H1 (cell line): ENCODE data around the gene KRT10. TPM values are rescaled to one million over a fixed set of nuclear protein-coding genes. Genes with fewer than 3 reads are reported as not detected.

Experiments used
- CTCF ChIA-PET: fragments of 300-600 bp; sonication (Branson Sonifier 250); formaldehyde crosslinking; loops from one replicate; lab custom pipeline; 2021; ENCODE audit not compliant: partially characterized antibody; lab: Charles Lee
- POLR2A ChIA-PET: fragments of 300-600 bp; sonication (Branson Sonifier 250); formaldehyde crosslinking; loops from one replicate; lab custom pipeline; 2021; ENCODE audit warnings: inconsistent platforms; ENCODE audit not compliant: partially characterized antibody; lab: Charles Lee
- DNase-seq, 2 experiments: peaks; one replicate each; pipeline versions ENCODE4 v3.0.0 to v3.0.0-alpha.2; 2010 to 2022; ENCODE audit warnings: low spot score in 2 of 2, low read depth in 1 of 2, mixed read lengths in 1 of 2
- FAIRE-seq: peaks from 2 replicates; lab custom pipeline; 2011; peaks lifted over from hg19 to GRCh38; lab: Jason Lieb, UNC
- H2AFZ ChIP-seq: 2 replicates; pipeline ENCODE4 v1.8.1; 2012; ENCODE audit warnings: low read length, inconsistent platforms
- H2AK5ac ChIP-seq: 2 replicates; pipeline ENCODE4 v1.6.1; 2013; ENCODE audit warnings: low read depth, low read length
- H2BK120ac ChIP-seq: replicated peaks from 2 replicates; pipeline ENCODE3; 2013; ENCODE audit warnings: low read depth, low read length, inconsistent platforms
- H2BK12ac ChIP-seq: 2 replicates; pipeline ENCODE4 v1.6.1; 2013; ENCODE audit warnings: low read depth, low read length
- H2BK15ac ChIP-seq: 2 replicates; pipeline ENCODE4 v1.6.1; 2013; ENCODE audit warnings: low read length
- H2BK20ac ChIP-seq: 2 replicates; pipeline ENCODE4 v1.6.1; 2013; ENCODE audit warnings: low read length
- H2BK5ac ChIP-seq: 2 replicates; pipeline ENCODE4 v1.6.1; 2013; ENCODE audit warnings: low read depth, low read length
- H3K14ac ChIP-seq: 2 replicates; pipeline ENCODE4 v1.6.1; 2013; ENCODE audit warnings: inconsistent platforms; ENCODE audit not compliant: insufficient read length
- H3K18ac ChIP-seq: 2 replicates; pipeline ENCODE4 v1.6.1; 2013; ENCODE audit warnings: low read length; ENCODE audit errors: extremely low read depth
- H3K23ac ChIP-seq: 2 replicates; pipeline ENCODE4 v1.6.1; 2013; ENCODE audit warnings: inconsistent platforms; ENCODE audit not compliant: insufficient read length
- H3K23me2 ChIP-seq: 2 replicates; pipeline ENCODE4 v1.6.1; 2013; ENCODE audit warnings: low read depth, low read length
- H3K27ac ChIP-seq: 2 replicates; pipeline ENCODE4 v1.6.1; 2011; ENCODE audit warnings: low read depth, low read length, inconsistent platforms
- H3K27me3 ChIP-seq, 4 experiments: replicated peaks in 1 of 4; 1 replicate in 1 of 4; 2 replicates in 3 of 4; pipeline versions ENCODE4 v1.6.1 to v1.8.1; 2011 to 2013; ENCODE audit warnings: low read length in 3 of 4, mild to moderate bottlenecking in 3 of 4, inconsistent platforms in 2 of 4, mixed read lengths in 2 of 4, moderate library complexity in 1 of 4; ENCODE audit not compliant: control insufficient read depth in 3 of 4, insufficient read depth in 3 of 4; ENCODE audit errors: extremely low read depth in 1 of 4
- H3K36me3 ChIP-seq, 4 experiments: 2 replicates each; pipeline versions ENCODE4 v1.6.1 to v1.8.1; 2011 to 2013; ENCODE audit warnings: mild to moderate bottlenecking in 4 of 4, low read length in 3 of 4, moderate library complexity in 2 of 4, control low read depth in 1 of 4, inconsistent platforms in 1 of 4; ENCODE audit not compliant: insufficient read depth in 4 of 4, control insufficient read depth in 2 of 4
- H3K4ac ChIP-seq: replicated peaks from 2 replicates; pipeline ENCODE3; 2013; ENCODE audit warnings: low read length, low read depth, mixed read lengths, inconsistent platforms; ENCODE audit not compliant: insufficient read length
- H3K4me1 ChIP-seq, 4 experiments: replicated peaks in 1 of 4; 1 replicate in 1 of 4; 2 replicates in 3 of 4; pipeline versions ENCODE4 v1.6.1 to v1.8.1; 2011 to 2013; ENCODE audit warnings: low read length in 3 of 4, inconsistent platforms in 2 of 4, mixed read lengths in 1 of 4; ENCODE audit not compliant: insufficient read depth in 4 of 4, control insufficient read depth in 3 of 4
- H3K4me2 ChIP-seq, 2 experiments: 2 replicates each; pipeline versions ENCODE4 v1.6.1 to v1.8.1; 2011 to 2013; ENCODE audit warnings: low read depth in 2 of 2, low read length in 2 of 2, control low read depth in 1 of 2, inconsistent platforms in 1 of 2, mild to moderate bottlenecking in 1 of 2; ENCODE audit not compliant: insufficient read depth in 1 of 2
- H3K4me3 ChIP-seq, 4 experiments: fragments of 200-600, 300-600 bp in 1 of 4; sonication (generic), shearing (Covaris generic), sonication (Bioruptor Twin) in 1 of 4; 2 replicates each; pipeline versions ENCODE4 v1.5.1 to v1.8.1; 2011 to 2016; ENCODE audit warnings: low read length in 4 of 4, low read depth in 3 of 4, control low read depth in 2 of 4, inconsistent platforms in 2 of 4, mild to moderate bottlenecking in 2 of 4, mixed read lengths in 1 of 4, moderate library complexity in 1 of 4; ENCODE audit not compliant: insufficient read depth in 2 of 4; ENCODE audit errors: extremely low read depth in 1 of 4
- H3K56ac ChIP-seq: replicated peaks from 2 replicates; pipeline ENCODE3; 2013; ENCODE audit warnings: low read depth, mild to moderate bottlenecking, mixed read lengths, low read length, inconsistent platforms; ENCODE audit not compliant: insufficient read length
- H3K79me1 ChIP-seq: 2 replicates; pipeline ENCODE4 v1.6.1; 2013; ENCODE audit warnings: low read depth, low read length, control low read depth
- H3K79me2 ChIP-seq, 2 experiments: 2 replicates each; pipeline versions ENCODE4 v1.6.1 to v1.8.1; 2012 to 2013; ENCODE audit warnings: low read length in 2 of 2, mild to moderate bottlenecking in 2 of 2, inconsistent platforms in 1 of 2; ENCODE audit not compliant: insufficient read depth in 2 of 2, control insufficient read depth in 1 of 2
- H3K9ac ChIP-seq, 4 experiments: replicated peaks in 1 of 4; 1 replicate in 1 of 4; 2 replicates in 3 of 4; pipeline versions ENCODE4 v1.6.1 to v1.8.1; 2011 to 2013; ENCODE audit warnings: low read depth in 3 of 4, low read length in 3 of 4, control low read depth in 2 of 4, mild to moderate bottlenecking in 2 of 4, moderate library complexity in 2 of 4, inconsistent platforms in 1 of 4; ENCODE audit errors: extremely low read depth in 1 of 4
- H3K9me3 ChIP-seq, 2 experiments: 2 replicates each; pipeline versions ENCODE4 v1.6.1 to v1.8.1; 2012 to 2013; ENCODE audit warnings: mild to moderate bottlenecking in 2 of 2, moderate library complexity in 2 of 2, control low read depth in 1 of 2, inconsistent platforms in 1 of 2, low read depth in 1 of 2, low read length in 1 of 2, mixed read lengths in 1 of 2; ENCODE audit not compliant: insufficient read depth in 2 of 2
- H4K20me1 ChIP-seq, 2 experiments: replicated peaks in 1 of 2; 2 replicates each; pipeline versions ENCODE3 to v1.8.1; 2011 to 2013; ENCODE audit warnings: inconsistent platforms in 2 of 2, low read length in 2 of 2, mild to moderate bottlenecking in 1 of 2; ENCODE audit not compliant: insufficient read depth in 2 of 2, control insufficient read depth in 1 of 2
- H4K5ac ChIP-seq: 2 replicates; pipeline ENCODE4 v1.6.1; 2013; ENCODE audit warnings: low read length, low read depth, mixed read lengths, inconsistent platforms; ENCODE audit not compliant: insufficient read length
- H4K8ac ChIP-seq: 2 replicates; pipeline ENCODE4 v1.8.0; 2013; ENCODE audit warnings: mild to moderate bottlenecking, moderate library complexity, low read length, inconsistent platforms; ENCODE audit not compliant: insufficient read depth; ENCODE audit errors: extremely low read depth
- H4K91ac ChIP-seq: replicated peaks from 2 replicates; pipeline ENCODE3; 2013; ENCODE audit warnings: low read length, mixed read lengths, inconsistent platforms; ENCODE audit not compliant: insufficient read length
- CHD1 ChIP-seq: IDR thresholded peaks from 2 replicates; pipeline ENCODE4 v1.6.1; 2012; ENCODE audit warnings: low read depth, low read length, improper control_type of control experiment
- CHD2 ChIP-seq: IDR thresholded peaks from 2 replicates; pipeline ENCODE4 v1.6.1; 2012; ENCODE audit warnings: low read length, improper control_type of control experiment
- EZH2 ChIP-seq: fragments of 200-600 bp; sonication (generic); IDR thresholded peaks from 2 replicates; pipeline ENCODE4 v1.7.1; 2012; ENCODE audit warnings: low read depth, mild to moderate bottlenecking, moderate library complexity, low read length, inconsistent platforms; ENCODE audit not compliant: severe bottlenecking
- KDM1A ChIP-seq: fragments of 200-600, 300-600 bp; sonication (generic); IDR thresholded peaks from 2 replicates; pipeline ENCODE4 v1.7.1; 2016; ENCODE audit warnings: mild to moderate bottlenecking, low read length, borderline replicate concordance
- NANOG ChIP-seq: IDR thresholded peaks from 2 replicates; pipeline ENCODE4 v1.6.1; 2011; ENCODE audit warnings: low read length, low read depth, mild to moderate bottlenecking, inconsistent platforms; ENCODE audit not compliant: insufficient read depth, poor library complexity, severe bottlenecking
- NRF1 ChIP-seq: IDR thresholded peaks from 2 replicates; pipeline ENCODE4 v1.6.1; 2011; ENCODE audit warnings: mild to moderate bottlenecking, low read depth, low read length, improper control_type of control experiment
- POLR2AphosphoS5 ChIP-seq: IDR thresholded peaks from 2 replicates; pipeline ENCODE4 v1.6.1; 2011; ENCODE audit warnings: low read depth, low read length
- RBBP5 ChIP-seq: IDR thresholded peaks from 2 replicates; pipeline ENCODE4 v1.7.1; 2012; ENCODE audit warnings: low read depth, mild to moderate bottlenecking, inconsistent platforms, low read length, moderate library complexity, borderline replicate concordance
- SIRT6 ChIP-seq: IDR thresholded peaks from one replicate; pipeline ENCODE4 v1.7.1; 2012; ENCODE audit warnings: low read length, inconsistent platforms
- SP2 ChIP-seq: IDR thresholded peaks from 2 replicates; pipeline ENCODE4 v1.6.1; 2012; ENCODE audit warnings: mild to moderate bottlenecking, low read length, inconsistent platforms
- TCF12 ChIP-seq: IDR thresholded peaks from 2 replicates; pipeline ENCODE4 v1.6.1; 2011; ENCODE audit warnings: low read depth, mild to moderate bottlenecking, low read length
- YY1 ChIP-seq: IDR thresholded peaks from 2 replicates; pipeline ENCODE4 v1.6.1; 2011; ENCODE audit warnings: low read depth, mild to moderate bottlenecking, low read length
- WGBS, 2 experiments: shearing (Covaris generic) in 1 of 2; methylation state at CpG; one replicate each; pipeline versions ENCODE4 v1.1.6 to v1.1.7; 2013 to 2015; ENCODE audit warnings: low lambda C conversion rate in 2 of 2, mixed read lengths in 2 of 2, inconsistent platforms in 1 of 2, low coverage in 1 of 2, missing lambda C conversion rate in 1 of 2; ENCODE audit not compliant: insufficient replicate concordance in 2 of 2, insufficient coverage in 1 of 2, insufficient read length in 1 of 2; ENCODE audit errors: extremely low coverage in 1 of 2, missing lambda C conversion rate in 1 of 2; 5-methylcytosine and 5-hydroxymethylcytosine counted together
- polyA plus RNA-seq, 7 experiments: library from polyadenylated mRNA; depleted of rRNA in 3 of 7; stranded (reverse) in 5 of 7; unstranded in 2 of 7; fragments of >200 nt in 5 of 7; fragments of 200-250 nt in 2 of 7; gene quantifications; 1 replicate in 5 of 7; 2 replicates in 1 of 7; 4 replicates in 1 of 7; pipeline versions ENCODE4 v1.2.1 to v1.2.3, GENCODE V29; 2011 to 2013; ENCODE audit warnings: missing spikeins in 2 of 7, mixed read lengths in 2 of 7
- total RNA-seq: library from RNA; stranded (reverse); fragmentation: NEBNext Ultra II Directional; extraction: Animal tissue kit (Norgen Biotek cat#: 25700); gene quantifications from 2 replicates; pipeline ENCODE4 v1.2.1, GENCODE V29; 2021
- TF ChIP-seq, protein P1 (sequence below): IDR thresholded peaks from 2 replicates; pipeline ENCODE4 v1.6.1; 2011; ENCODE audit warnings: low read length, improper control_type of control experiment

KRT10 gene
- total and polyA plus RNA-seq, 2 of the 8 experiments (the other 6 are each of a cell fraction or from before 2014, with no cell fraction given) = 3.5 to 39.4 TPM

DNA sequence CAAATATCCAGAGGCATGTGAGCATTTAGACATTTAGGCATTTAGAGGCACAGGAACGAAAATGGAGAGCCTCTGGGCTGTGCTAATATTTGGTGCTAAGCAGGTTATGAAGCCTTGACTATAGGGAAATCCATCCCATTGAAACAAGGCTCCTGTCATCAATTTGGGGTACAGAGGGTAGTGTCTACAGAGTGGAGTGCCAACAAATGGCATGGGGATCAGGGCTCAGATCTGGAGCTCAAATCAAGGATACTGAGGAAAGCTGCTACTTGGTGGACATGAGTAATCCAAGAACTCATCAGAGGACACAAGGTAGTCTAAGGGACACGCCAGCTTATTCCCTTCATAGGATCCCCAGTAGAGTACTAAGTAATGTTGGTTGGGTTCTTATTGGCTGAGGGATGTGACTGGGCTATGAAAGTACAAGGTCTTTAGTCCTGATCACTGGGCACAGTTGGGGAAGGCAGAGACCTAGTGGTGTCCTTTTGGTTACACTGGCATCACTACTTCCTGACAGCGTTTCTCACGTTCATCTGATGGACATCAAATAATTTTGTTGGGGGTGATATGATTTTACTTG lies 5.2 kb downstream of the KRT10 start:
- Histone ChIP-seq H3K79me2 (no peaks in the 10 kb centered on the region), H2BK5ac (no peak overlapping the region), H3K23me2 (no peaks in the 10 kb centered on the region), H4K91ac (no peak overlapping the region), H4K5ac (no peak overlapping the region), H2BK20ac (no peak overlapping the region), H3K4ac (no peak overlapping the region), H3K27me3 (no peaks in the 10 kb centered on the region; a peak in 2 of 7 replicates), H3K36me3 (peaks cover 0 to 5% (median 4%) of the 10 kb centered on the region in 4 experiments; a peak in 2 of 8 replicates), H2BK12ac (no peak overlapping the region), H2BK15ac (no peak overlapping the region), H3K79me1 (no peaks in the 10 kb centered on the region), H3K18ac (no peak overlapping the region), H3K56ac (no peak overlapping the region), H3K14ac (no peak overlapping the region), H3K4me2 (no peak overlapping the region; a peak in 1 of 4 replicates), H3K4me1 (no peaks in the 10 kb centered on the region; a peak in 1 of 7 replicates), H3K23ac (no peak overlapping the region), H4K20me1 (no peaks in the 10 kb centered on the region), H3K9ac (no peak overlapping the region), H2AK5ac (no peak overlapping the region), H3K4me3 (no peak overlapping the region), H2AFZ (no peak overlapping the region), H2BK120ac (no peak overlapping the region), H3K27ac (no peak overlapping the region), H3K9me3 (no peaks in the 10 kb centered on the region), H4K8ac (no peak overlapping the region)
- 96% methylated on average over 4 of the region's 4 CpGs; no CpG with 5 or more reads in 1 of the 2 experiments for WGBS, 2 experiments
- CTCF ChIA-PET = interaction anchor here (0.7 kb wide), 1 partner anchor 197 kb away, joined by 3 read pairs; no protein-coding TSS in a partner anchor
- POLR2A ChIA-PET = no interaction called here
- no peak for DNase-seq
- no peak for FAIRE-seq
- TF ChIP-seq, protein P1, sequence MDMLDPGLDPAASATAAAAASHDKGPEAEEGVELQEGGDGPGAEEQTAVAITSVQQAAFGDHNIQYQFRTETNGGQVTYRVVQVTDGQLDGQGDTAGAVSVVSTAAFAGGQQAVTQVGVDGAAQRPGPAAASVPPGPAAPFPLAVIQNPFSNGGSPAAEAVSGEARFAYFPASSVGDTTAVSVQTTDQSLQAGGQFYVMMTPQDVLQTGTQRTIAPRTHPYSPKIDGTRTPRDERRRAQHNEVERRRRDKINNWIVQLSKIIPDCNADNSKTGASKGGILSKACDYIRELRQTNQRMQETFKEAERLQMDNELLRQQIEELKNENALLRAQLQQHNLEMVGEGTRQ = no peak
- TF ChIP-seq CHD2 = no peak
- TF ChIP-seq CHD1 = no peak
- TF ChIP-seq SP2 = no peak
- no peak for TF ChIP-seq NANOG
- no peak for TF ChIP-seq EZH2
- TF ChIP-seq YY1 = no peak
- TF ChIP-seq POLR2AphosphoS5 = no peak
- no peak for TF ChIP-seq SIRT6
- no peak for TF ChIP-seq RBBP5
- TF ChIP-seq TCF12 = no peak
- no peak for TF ChIP-seq KDM1A
- TF ChIP-seq NRF1 = no peak
